Neural cell (in vitro differentiated cells): ENCODE results near the gene GABBR2. TPM values are rescaled to one million over a fixed set of nuclear protein-coding genes. Genes with fewer than 3 reads are reported as not detected.

Source experiments
- H2AFZ ChIP-seq: fragments of 200-600, 300-800 bp; sonication (generic), shearing (Covaris generic); 2 replicates; pipeline ENCODE4 v1.6.0; 2014; ENCODE audit warnings: low read depth, mild to moderate bottlenecking, antibody characterized with exemption, low read length, moderate library complexity
- H3F3A ChIP-seq: fragments of 200-600 bp; shearing (Covaris generic); 2 replicates; pipeline ENCODE4 v1.6.1; 2016; ENCODE audit warnings: mild to moderate bottlenecking, moderate library complexity, mixed read lengths, antibody characterized with exemption, low read length; ENCODE audit not compliant: insufficient read depth, poor library complexity, severe bottlenecking
- H3K27ac ChIP-seq: fragments of 200-600, 300-800 bp; sonication (generic), shearing (Covaris generic); 2 replicates; pipeline ENCODE4 v1.5.1; 2014; ENCODE audit warnings: mild to moderate bottlenecking, low read length, moderate library complexity
- H3K27me3 ChIP-seq: fragments of 300-800, 200-600 bp; sonication (generic), shearing (Covaris generic); 2 replicates; pipeline ENCODE4 v1.6.0; 2014; ENCODE audit warnings: mild to moderate bottlenecking, low read depth, low read length, moderate library complexity; ENCODE audit not compliant: insufficient read depth
- H3K36me3 ChIP-seq: fragments of 300-800, 200-600 bp; sonication (generic), shearing (Covaris generic); 2 replicates; pipeline ENCODE4 v1.5.1; 2014; ENCODE audit warnings: mild to moderate bottlenecking, antibody characterized with exemption, low read length, moderate library complexity; ENCODE audit not compliant: insufficient read depth
- H3K4me2 ChIP-seq: fragments of 300-800, 200-600 bp; sonication (generic), shearing (Covaris generic); 2 replicates; pipeline ENCODE4 v1.6.0; 2014; ENCODE audit warnings: mild to moderate bottlenecking, low read length
- H3K4me3 ChIP-seq: fragments of 300-800, 200-600 bp; sonication (generic), shearing (Covaris generic); 2 replicates; pipeline ENCODE4 v1.5.1; 2014; ENCODE audit warnings: mild to moderate bottlenecking, low read length, moderate library complexity
- H3K79me2 ChIP-seq: fragments of 200-600 bp; shearing (Covaris generic); replicated peaks from 2 replicates; pipeline ENCODE4 v1.6.0; 2014; ENCODE audit warnings: mild to moderate bottlenecking, low read length, moderate library complexity; ENCODE audit not compliant: insufficient read depth
- H3K9ac ChIP-seq: fragments of 300-800, 200-600 bp; sonication (generic), shearing (Covaris generic); 2 replicates; pipeline ENCODE4 v1.6.1; 2016; ENCODE audit warnings: mild to moderate bottlenecking, low read length, mixed read lengths
- H3K9me2 ChIP-seq: fragments of 200-600 bp; shearing (Covaris generic); 2 replicates; pipeline ENCODE4 v1.6.1; 2016; ENCODE audit warnings: mild to moderate bottlenecking, low read length, mixed read lengths; ENCODE audit not compliant: insufficient read depth
- H3K9me3 ChIP-seq: fragments of 200-600, 300-800 bp; sonication (generic), shearing (Covaris generic); 2 replicates; pipeline ENCODE4 v1.6.1; 2016; ENCODE audit warnings: mild to moderate bottlenecking, mixed run types, low read length, moderate library complexity, mixed read lengths
- H4K20me1 ChIP-seq: fragments of 200-600 bp; shearing (Covaris generic); 2 replicates; pipeline ENCODE4 v1.6.1; 2016; ENCODE audit warnings: mild to moderate bottlenecking, mixed run types; ENCODE audit not compliant: insufficient read depth
- EP300 ChIP-seq: fragments of 450-650 bp; conservative IDR thresholded peaks from 2 replicates; pipeline ENCODE4 v1.6.1; 2014; ENCODE audit warnings: antibody characterized with exemption, mild to moderate bottlenecking, moderate library complexity; ENCODE audit not compliant: poor library complexity, severe bottlenecking
- EZH2 ChIP-seq: fragments of 200-600, 300-800 bp; shearing (Covaris generic), sonication (generic); IDR thresholded peaks from 2 replicates; pipeline ENCODE4 v1.6.1; 2014; ENCODE audit warnings: antibody characterized with exemption, low read length, borderline replicate concordance, mild to moderate bottlenecking; ENCODE audit not compliant: insufficient read depth, poor library complexity, severe bottlenecking
- MXI1 ChIP-seq: fragments of 450-650 bp; conservative IDR thresholded peaks from 2 replicates; pipeline ENCODE4 v1.6.1; 2014; ENCODE audit warnings: antibody characterized with exemption, mild to moderate bottlenecking; ENCODE audit not compliant: poor library complexity, severe bottlenecking
- POLR2AphosphoS5 ChIP-seq: IDR thresholded peaks from 2 replicates; pipeline ENCODE4 v1.6.1; 2012
- RAD21 ChIP-seq: fragments of 450-650 bp; conservative IDR thresholded peaks from 2 replicates; pipeline ENCODE4 v1.6.1; 2014; ENCODE audit warnings: antibody characterized with exemption, mild to moderate bottlenecking, moderate library complexity
- SMC3 ChIP-seq: fragments of 450-650 bp; conservative IDR thresholded peaks from 2 replicates; pipeline ENCODE4 v1.6.1; 2014; ENCODE audit warnings: antibody characterized with exemption, mild to moderate bottlenecking, moderate library complexity; ENCODE audit not compliant: poor library complexity
- TAF1 ChIP-seq: IDR thresholded peaks from 2 replicates; pipeline ENCODE4 v1.6.1; 2012; ENCODE audit warnings: low read depth
- polyA plus RNA-seq: library from polyadenylated mRNA; depleted of rRNA; stranded (reverse); fragments of >200 nt; gene quantifications from 2 replicates; pipeline ENCODE4 v1.2.3, GENCODE V29; 2014
- TF ChIP-seq, protein P1 (sequence below): fragments of 450-650 bp; IDR thresholded peaks from 2 replicates; pipeline ENCODE4 v1.5.1; 2014; ENCODE audit warnings: antibody characterized with exemption, mild to moderate bottlenecking, moderate library complexity; ENCODE audit not compliant: poor library complexity, severe bottlenecking
- TF ChIP-seq, protein P2 (sequence below): IDR thresholded peaks from 2 replicates; pipeline ENCODE4 v1.6.1; 2012; ENCODE audit warnings: borderline replicate concordance

GABBR2 gene
- polyA plus RNA-seq, 1 donor from 2014 or later = 7.1 TPM

DNA sequence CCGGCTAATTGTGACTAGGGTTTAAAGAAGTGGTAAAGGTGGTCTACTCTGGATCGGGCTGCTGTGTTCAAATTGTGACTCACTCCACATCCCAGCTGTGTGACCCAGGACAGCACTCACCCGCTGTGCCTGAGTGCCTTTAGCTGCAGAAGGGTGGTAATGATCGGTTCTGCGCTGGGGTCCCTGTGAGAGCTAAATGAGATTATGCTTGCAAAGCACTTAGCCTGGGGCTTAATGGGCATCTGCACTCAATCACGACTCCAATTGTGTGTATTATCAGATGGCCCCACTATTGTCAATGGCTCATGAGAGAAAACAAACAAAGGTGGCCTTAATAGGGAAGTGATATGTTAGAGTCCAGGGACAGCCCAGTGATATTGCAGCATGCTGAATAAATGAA, 428.2 kb downstream of the GABBR2 start:
- no peaks in the 10 kb centered on the region for H3K9me2 ChIP-seq
- H3K4me3 ChIP-seq = no peak overlapping the region
- no peaks in the 10 kb centered on the region for H3F3A ChIP-seq
- H3K79me2 ChIP-seq = no peaks in the 10 kb centered on the region
- H2AFZ ChIP-seq = no peak overlapping the region
- no peaks in the 10 kb centered on the region for H3K36me3 ChIP-seq
- TF ChIP-seq EZH2 (no peak), POLR2AphosphoS5 (peak; percentile 54)
- no peaks in the 10 kb centered on the region for H4K20me1 ChIP-seq
- H3K9me3 ChIP-seq = no peaks in the 10 kb centered on the region
- H3K9ac ChIP-seq = no peak overlapping the region
- no peak overlapping the region for H3K4me2 ChIP-seq
- H3K27me3 ChIP-seq = peaks cover 7% of the 10 kb centered on the region
- H3K27ac ChIP-seq = no peak overlapping the region

DNA sequence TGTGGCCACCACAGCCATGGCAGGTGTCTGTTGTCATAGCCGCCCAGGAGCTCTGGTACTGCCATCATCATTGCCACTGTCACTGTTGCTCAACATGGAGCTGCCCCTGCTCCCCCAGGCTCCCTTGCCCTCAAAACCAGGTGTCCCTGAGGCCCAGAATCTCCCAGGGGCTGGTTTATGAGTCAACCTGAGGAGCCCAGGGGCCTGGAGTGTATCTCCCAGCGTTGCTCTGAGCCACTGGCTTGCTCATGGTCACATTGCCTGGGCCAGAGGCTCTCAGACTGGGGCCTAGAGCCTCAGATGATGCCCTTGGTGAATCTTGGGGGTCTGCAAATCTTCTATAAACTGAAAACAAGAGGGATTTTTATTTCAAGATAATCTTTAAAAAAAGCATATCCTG, 428.6 kb downstream of the GABBR2 start:
- no peak overlapping the region for H2AFZ ChIP-seq
- no peak overlapping the region for H3K4me3 ChIP-seq
- no peaks in the 10 kb centered on the region for H3K9me2 ChIP-seq
- no peaks in the 10 kb centered on the region for H3K79me2 ChIP-seq
- H3K27ac ChIP-seq = no peak overlapping the region
- TF ChIP-seq, protein P1, sequence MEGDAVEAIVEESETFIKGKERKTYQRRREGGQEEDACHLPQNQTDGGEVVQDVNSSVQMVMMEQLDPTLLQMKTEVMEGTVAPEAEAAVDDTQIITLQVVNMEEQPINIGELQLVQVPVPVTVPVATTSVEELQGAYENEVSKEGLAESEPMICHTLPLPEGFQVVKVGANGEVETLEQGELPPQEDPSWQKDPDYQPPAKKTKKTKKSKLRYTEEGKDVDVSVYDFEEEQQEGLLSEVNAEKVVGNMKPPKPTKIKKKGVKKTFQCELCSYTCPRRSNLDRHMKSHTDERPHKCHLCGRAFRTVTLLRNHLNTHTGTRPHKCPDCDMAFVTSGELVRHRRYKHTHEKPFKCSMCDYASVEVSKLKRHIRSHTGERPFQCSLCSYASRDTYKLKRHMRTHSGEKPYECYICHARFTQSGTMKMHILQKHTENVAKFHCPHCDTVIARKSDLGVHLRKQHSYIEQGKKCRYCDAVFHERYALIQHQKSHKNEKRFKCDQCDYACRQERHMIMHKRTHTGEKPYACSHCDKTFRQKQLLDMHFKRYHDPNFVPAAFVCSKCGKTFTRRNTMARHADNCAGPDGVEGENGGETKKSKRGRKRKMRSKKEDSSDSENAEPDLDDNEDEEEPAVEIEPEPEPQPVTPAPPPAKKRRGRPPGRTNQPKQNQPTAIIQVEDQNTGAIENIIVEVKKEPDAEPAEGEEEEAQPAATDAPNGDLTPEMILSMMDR = no peak
- TF ChIP-seq POLR2AphosphoS5 (no peak), EZH2 (no peak)
- H3K9me3 ChIP-seq = no peaks in the 10 kb centered on the region
- H3K4me2 ChIP-seq = no peak overlapping the region
- no peaks in the 10 kb centered on the region for H4K20me1 ChIP-seq
- no peak overlapping the region for H3K9ac ChIP-seq
- H3K27me3 ChIP-seq = peaks cover 7% of the 10 kb centered on the region
- no peaks in the 10 kb centered on the region for H3K36me3 ChIP-seq
- no peaks in the 10 kb centered on the region for H3F3A ChIP-seq

DNA sequence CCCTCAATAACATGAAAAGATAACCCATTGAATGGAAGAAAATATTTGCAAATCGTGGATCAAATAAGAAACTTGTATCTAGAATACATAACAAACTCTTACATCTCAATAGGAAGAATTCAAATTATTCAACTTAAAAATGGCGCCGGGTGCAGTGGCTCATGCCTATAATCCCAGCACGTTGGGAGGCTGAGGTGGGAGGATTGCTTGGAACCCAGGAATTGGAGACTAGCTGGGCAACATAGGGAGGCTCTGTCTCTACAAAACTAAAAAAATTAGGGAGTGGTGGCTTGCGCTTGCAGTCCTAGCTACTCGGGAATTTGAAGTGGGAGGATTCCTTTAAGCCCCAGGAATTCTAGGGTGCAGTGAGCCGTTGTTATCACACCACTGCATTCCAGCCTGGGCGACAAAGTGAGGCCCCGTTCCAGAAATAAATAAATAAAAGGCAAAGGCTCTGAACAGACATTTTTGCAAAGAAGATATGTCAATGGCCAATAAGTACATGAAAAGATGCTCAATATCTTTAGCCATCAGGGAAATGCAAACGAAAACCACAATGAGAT, 431.7 kb downstream of the GABBR2 start:
- Histone ChIP-seq H3K9me2 (no peaks in the 10 kb centered on the region), H3K4me2 (no peak overlapping the region), H3K9ac (no peak overlapping the region), H3K27me3 (peaks cover 7% of the 10 kb centered on the region), H3K27ac (no peak overlapping the region), H3K36me3 (no peaks in the 10 kb centered on the region), H3F3A (no peaks in the 10 kb centered on the region), H3K4me3 (no peak overlapping the region), H2AFZ (no peak overlapping the region), H3K9me3 (no peaks in the 10 kb centered on the region), H4K20me1 (no peaks in the 10 kb centered on the region), H3K79me2 (no peaks in the 10 kb centered on the region)
- TF ChIP-seq EZH2 = no peak
- no peak for TF ChIP-seq TAF1
- no peak for TF ChIP-seq MXI1
- TF ChIP-seq RAD21 = no peak
- TF ChIP-seq SMC3 = no peak

DNA sequence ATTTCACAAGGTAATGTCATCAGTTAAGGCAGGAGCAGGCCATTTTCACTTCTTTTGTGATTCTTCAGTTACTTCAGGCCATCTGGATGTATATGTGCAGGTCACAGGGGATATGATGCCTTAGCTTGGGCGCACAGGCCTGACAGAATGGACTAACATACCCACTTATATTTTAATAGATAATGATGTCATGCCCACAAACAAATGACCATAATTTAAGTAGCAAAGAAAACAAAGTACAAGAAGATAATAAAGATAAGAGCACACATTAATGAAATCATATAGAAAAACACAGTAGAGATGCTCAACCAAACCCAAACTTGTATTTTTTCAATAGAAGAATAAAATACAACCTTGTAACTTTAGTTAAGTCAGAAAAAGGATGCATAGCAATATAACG, 433.6 kb downstream of the GABBR2 start:
- Histone ChIP-seq H3K4me2 (no peak overlapping the region), H3K36me3 (no peaks in the 10 kb centered on the region), H3K79me2 (no peaks in the 10 kb centered on the region), H3K4me3 (no peak overlapping the region), H3K9me3 (no peaks in the 10 kb centered on the region), H3K27me3 (peaks cover 7% of the 10 kb centered on the region), H3F3A (no peaks in the 10 kb centered on the region), H3K27ac (no peak overlapping the region), H2AFZ (no peak overlapping the region), H3K9ac (no peak overlapping the region), H4K20me1 (no peaks in the 10 kb centered on the region), H3K9me2 (no peaks in the 10 kb centered on the region)
- TF ChIP-seq, protein P2, sequence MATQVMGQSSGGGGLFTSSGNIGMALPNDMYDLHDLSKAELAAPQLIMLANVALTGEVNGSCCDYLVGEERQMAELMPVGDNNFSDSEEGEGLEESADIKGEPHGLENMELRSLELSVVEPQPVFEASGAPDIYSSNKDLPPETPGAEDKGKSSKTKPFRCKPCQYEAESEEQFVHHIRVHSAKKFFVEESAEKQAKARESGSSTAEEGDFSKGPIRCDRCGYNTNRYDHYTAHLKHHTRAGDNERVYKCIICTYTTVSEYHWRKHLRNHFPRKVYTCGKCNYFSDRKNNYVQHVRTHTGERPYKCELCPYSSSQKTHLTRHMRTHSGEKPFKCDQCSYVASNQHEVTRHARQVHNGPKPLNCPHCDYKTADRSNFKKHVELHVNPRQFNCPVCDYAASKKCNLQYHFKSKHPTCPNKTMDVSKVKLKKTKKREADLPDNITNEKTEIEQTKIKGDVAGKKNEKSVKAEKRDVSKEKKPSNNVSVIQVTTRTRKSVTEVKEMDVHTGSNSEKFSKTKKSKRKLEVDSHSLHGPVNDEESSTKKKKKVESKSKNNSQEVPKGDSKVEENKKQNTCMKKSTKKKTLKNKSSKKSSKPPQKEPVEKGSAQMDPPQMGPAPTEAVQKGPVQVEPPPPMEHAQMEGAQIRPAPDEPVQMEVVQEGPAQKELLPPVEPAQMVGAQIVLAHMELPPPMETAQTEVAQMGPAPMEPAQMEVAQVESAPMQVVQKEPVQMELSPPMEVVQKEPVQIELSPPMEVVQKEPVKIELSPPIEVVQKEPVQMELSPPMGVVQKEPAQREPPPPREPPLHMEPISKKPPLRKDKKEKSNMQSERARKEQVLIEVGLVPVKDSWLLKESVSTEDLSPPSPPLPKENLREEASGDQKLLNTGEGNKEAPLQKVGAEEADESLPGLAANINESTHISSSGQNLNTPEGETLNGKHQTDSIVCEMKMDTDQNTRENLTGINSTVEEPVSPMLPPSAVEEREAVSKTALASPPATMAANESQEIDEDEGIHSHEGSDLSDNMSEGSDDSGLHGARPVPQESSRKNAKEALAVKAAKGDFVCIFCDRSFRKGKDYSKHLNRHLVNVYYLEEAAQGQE = no peak
- TF ChIP-seq, protein P1 = no peak
- TF ChIP-seq POLR2AphosphoS5 (no peak), MXI1 (no peak), EP300 (no peak), SMC3 (no peak), TAF1 (no peak), RAD21 (no peak), EZH2 (no peak)
